RPMI8226 (cell line): ENCODE measurements around the gene DMXL2.
A peak's percentile ranks its signal among the peaks of the same experiment; 100 is the strongest.
"Not testable (repeated sequence)": the region's sequence is repeated elsewhere in the genome, so short reads cannot be mapped to it uniquely, and the experiment has no call there.

ENCODE experiments used
- DNase-seq: peaks from one replicate; pipeline ENCODE4 v3.0.0-alpha.2; 2015

Gene DMXL2

GRCh38 chr15:51622604-51623370 is at the start of gene DMXL2:
DMXL2 (minus strand) TSS chr15:51622771; CDS start chr15:51622545, 226 bp downstream.
- peak; percentile 92 for DNase-seq

- no peak for DNase-seq
Observed at GRCh38 chr15:51672155-51672687, 49.6 kb upstream of the DMXL2 start.

- no peak for DNase-seq
Observed at GRCh38 chr15:51669381-51669780, 46.8 kb upstream of the DMXL2 start.

GRCh38 chr15:51668446-51668845 is 45.9 kb upstream of the DMXL2 start:
- DNase-seq, result no peak

GRCh38 chr15:51667478-51667877 is 44.9 kb upstream of the DMXL2 start:
- no peak for DNase-seq

GRCh38 chr15:51661072-51661471 is 38.5 kb upstream of the DMXL2 start:
- no peak for DNase-seq

- peak; percentile 49 for DNase-seq
Observed at GRCh38 chr15:51658664-51659063, 36.1 kb upstream of the DMXL2 start.

- DNase-seq, result not testable (repeated sequence)
Observed at GRCh38 chr15:51655401-51656057, 33.0 kb upstream of the DMXL2 start.

- DNase-seq, result no peak
Observed at GRCh38 chr15:51652084-51652668, 29.6 kb upstream of the DMXL2 start.

GRCh38 chr15:51649659-51650521 is 27.3 kb upstream of the DMXL2 start:
- peak; percentile 82 for DNase-seq

GRCh38 chr15:51648643-51649042 is 26.1 kb upstream of the DMXL2 start:
- not testable (repeated sequence) for DNase-seq

- DNase-seq, result not testable (repeated sequence)
Observed at GRCh38 chr15:51648101-51648500, 25.5 kb upstream of the DMXL2 start.

- peak; percentile 72 for DNase-seq
Observed at GRCh38 chr15:51647128-51647562, 24.6 kb upstream of the DMXL2 start.

GRCh38 chr15:51642696-51643095 is 20.1 kb upstream of the DMXL2 start:
- no peak for DNase-seq

GRCh38 chr15:51641490-51642130 is 19.0 kb upstream of the DMXL2 start:
- DNase-seq, result no peak

- no peak for DNase-seq
Observed at GRCh38 chr15:51634591-51635198, 12.1 kb upstream of the DMXL2 start.

GRCh38 chr15:51629612-51630011 is 7.0 kb upstream of the DMXL2 start:
- DNase-seq, result no peak

GRCh38 chr15:51625236-51625635 is 2.7 kb upstream of the DMXL2 start:
- DNase-seq, result peak; percentile 72

GRCh38 chr15:51624022-51624421 is 1.5 kb upstream of the DMXL2 start:
- DNase-seq, result no peak

GRCh38 chr15:51623386-51623938 is 891 bp upstream of the DMXL2 start:
- DNase-seq, result peak; percentile 90

- peak; percentile 74 for DNase-seq
Observed at GRCh38 chr15:51621936-51622603, 501 bp downstream of the DMXL2 start.
